Sigmoid colon (tissue), 4 donors: ENCODE results near the gene MTCL1.

Experiments used
- EP300 ChIP-seq, 4 donors: sonication (generic); formaldehyde crosslinking; IDR thresholded peaks; one replicate each; pipeline ENCODE4 v1.6.1; 2017; ENCODE audit warnings: antibody characterized with exemption in 4 of 4
- POLR2A ChIP-seq, 2 donors: fragments of 450-650 bp; IDR thresholded peaks; one replicate each; pipeline ENCODE4 v1.6.1; 2016; ENCODE audit warnings: antibody characterized with exemption in 2 of 2, mild to moderate bottlenecking in 2 of 2, moderate library complexity in 2 of 2
- POLR2AphosphoS5 ChIP-seq, 4 donors: sonication (generic); formaldehyde crosslinking; IDR thresholded peaks; one replicate each; pipeline ENCODE4 v1.6.1; 2017; ENCODE audit warnings: antibody characterized with exemption in 4 of 4
- TF ChIP-seq, protein P1 (sequence below), 4 experiments: fragments of 450-650 bp in 3 of 4; fragments of 200-600 bp in 1 of 4; IDR thresholded peaks; one replicate each; pipeline ENCODE4 v1.5.1; 2016 to 2019; ENCODE audit warnings: antibody characterized with exemption in 4 of 4, mild to moderate bottlenecking in 3 of 4, moderate library complexity in 2 of 4

DNA sequence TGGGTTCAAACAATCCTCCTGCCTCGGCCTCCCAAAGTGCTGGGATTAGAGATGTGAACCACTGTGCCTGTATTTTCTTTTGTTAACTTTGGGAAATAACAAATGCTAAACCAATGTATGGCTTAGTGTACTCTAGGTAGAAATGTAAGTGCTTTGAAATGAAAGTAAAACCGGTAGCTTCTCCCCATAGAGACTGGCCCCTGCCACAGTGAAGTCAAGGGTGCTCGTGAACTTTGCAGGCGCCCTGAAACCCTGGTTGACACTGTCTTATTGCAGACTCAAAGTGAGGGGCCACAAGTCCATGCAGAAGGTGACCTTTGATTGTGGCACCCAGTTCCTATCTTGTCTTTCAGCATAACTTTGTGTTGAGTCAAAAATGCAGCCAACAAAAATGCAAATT, 24.2 kb upstream of the MTCL1 start:
- TF ChIP-seq POLR2AphosphoS5 (IDR thresholded peaks at IDR 0.05) (no peak), EP300 (IDR thresholded peaks at IDR 0.05) (no peak), POLR2A (IDR thresholded peaks at IDR 0.05) (no peak)
- TF ChIP-seq, protein P1, sequence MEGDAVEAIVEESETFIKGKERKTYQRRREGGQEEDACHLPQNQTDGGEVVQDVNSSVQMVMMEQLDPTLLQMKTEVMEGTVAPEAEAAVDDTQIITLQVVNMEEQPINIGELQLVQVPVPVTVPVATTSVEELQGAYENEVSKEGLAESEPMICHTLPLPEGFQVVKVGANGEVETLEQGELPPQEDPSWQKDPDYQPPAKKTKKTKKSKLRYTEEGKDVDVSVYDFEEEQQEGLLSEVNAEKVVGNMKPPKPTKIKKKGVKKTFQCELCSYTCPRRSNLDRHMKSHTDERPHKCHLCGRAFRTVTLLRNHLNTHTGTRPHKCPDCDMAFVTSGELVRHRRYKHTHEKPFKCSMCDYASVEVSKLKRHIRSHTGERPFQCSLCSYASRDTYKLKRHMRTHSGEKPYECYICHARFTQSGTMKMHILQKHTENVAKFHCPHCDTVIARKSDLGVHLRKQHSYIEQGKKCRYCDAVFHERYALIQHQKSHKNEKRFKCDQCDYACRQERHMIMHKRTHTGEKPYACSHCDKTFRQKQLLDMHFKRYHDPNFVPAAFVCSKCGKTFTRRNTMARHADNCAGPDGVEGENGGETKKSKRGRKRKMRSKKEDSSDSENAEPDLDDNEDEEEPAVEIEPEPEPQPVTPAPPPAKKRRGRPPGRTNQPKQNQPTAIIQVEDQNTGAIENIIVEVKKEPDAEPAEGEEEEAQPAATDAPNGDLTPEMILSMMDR (IDR thresholded peaks at IDR 0.05) = no peak
